GM23338 (cell line): ENCODE data around the gene SH3BP4. TPM values are rescaled to one million over a fixed set of nuclear protein-coding genes. Genes with fewer than 3 reads are reported as not detected.

Experiments
- ATAC-seq: fragments of 200-7000 bp; cut with Tn5 transposase; 3 replicates; pipeline ENCODE4 v1.9.1; 2020
- DNase-seq: peaks from one replicate; pipeline ENCODE4 v3.0.0-alpha.2; 2015; ENCODE audit warnings: low spot score
- H2AFZ ChIP-seq: fragments of 200-600 bp; sonication (generic); 2 replicates; pipeline ENCODE4 v1.8.0; 2016; ENCODE audit warnings: antibody characterized with exemption, mild to moderate bottlenecking, moderate library complexity
- H3F3A ChIP-seq: fragments of 200-600 bp; sonication (generic); replicated peaks from 2 replicates; pipeline ENCODE4 v1.8.0; 2017; ENCODE audit warnings: antibody characterized with exemption, mixed run types, low read depth
- H3K27ac ChIP-seq: fragments of 200-600 bp; sonication (generic); 2 replicates; pipeline ENCODE4 v1.6.1; 2016; ENCODE audit warnings: low read depth
- H3K27me3 ChIP-seq: fragments of 200-600 bp; sonication (generic); 2 replicates; pipeline ENCODE4 v1.8.0; 2016; ENCODE audit warnings: mild to moderate bottlenecking, mixed run types, moderate library complexity; ENCODE audit not compliant: insufficient read depth
- H3K36me3 ChIP-seq: fragments of 200-600 bp; sonication (generic); 2 replicates; pipeline ENCODE4 v1.8.0; 2016; ENCODE audit warnings: mild to moderate bottlenecking; ENCODE audit not compliant: insufficient read depth
- H3K4me1 ChIP-seq: fragments of 200-600 bp; sonication (generic); 2 replicates; pipeline ENCODE4 v1.8.0; 2016; ENCODE audit warnings: mild to moderate bottlenecking, moderate library complexity; ENCODE audit not compliant: insufficient read depth
- H3K4me2 ChIP-seq: fragments of 200-600 bp; sonication (generic); 2 replicates; pipeline ENCODE4 v1.7.1; 2017; ENCODE audit warnings: mixed run types
- H3K4me3 ChIP-seq: fragments of 200-600 bp; sonication (generic); 2 replicates; pipeline ENCODE4 v1.6.1; 2016; ENCODE audit warnings: mixed run types
- H3K79me2 ChIP-seq: fragments of 200-600 bp; sonication (generic); replicated peaks from 2 replicates; pipeline ENCODE4 v1.8.0; 2017; ENCODE audit warnings: mild to moderate bottlenecking; ENCODE audit not compliant: insufficient read depth
- H3K9me2 ChIP-seq: fragments of 200-600 bp; sonication (generic); 2 replicates; pipeline ENCODE4 v1.8.0; 2017; ENCODE audit not compliant: insufficient read depth
- H4K20me1 ChIP-seq: fragments of 200-600 bp; sonication (generic); replicated peaks from 2 replicates; pipeline ENCODE4 v1.8.0; 2017; ENCODE audit warnings: mild to moderate bottlenecking; ENCODE audit not compliant: insufficient read depth
- H3K27ac Mint-ChIP-seq: 2 replicates; pipeline ENCODE4 v1.8.0; 2020; ENCODE audit warnings: inconsistent platforms, mild to moderate bottlenecking, moderate library complexity, mixed read lengths
- H3K27me3 Mint-ChIP-seq: 3 replicates; pipeline ENCODE4 v1.8.0; 2022; ENCODE audit warnings: low read depth, mild to moderate bottlenecking, moderate library complexity, mixed read lengths, inconsistent platforms; ENCODE audit not compliant: insufficient read depth, poor library complexity
- H3K36me3 Mint-ChIP-seq: 3 replicates; pipeline ENCODE4 v1.8.0; 2021; ENCODE audit warnings: low read depth, mild to moderate bottlenecking, inconsistent platforms, moderate library complexity, mixed read lengths
- H3K4me1 Mint-ChIP-seq: 3 replicates; pipeline ENCODE4 v1.8.0; 2020; ENCODE audit warnings: mild to moderate bottlenecking, inconsistent platforms, mixed read lengths
- H3K4me3 Mint-ChIP-seq: 3 replicates; pipeline ENCODE4 v1.8.0; 2021; ENCODE audit warnings: moderate library complexity, mild to moderate bottlenecking, inconsistent platforms, mixed read lengths
- H3K9me3 Mint-ChIP-seq: 3 replicates; pipeline ENCODE4 v1.8.0; 2020; ENCODE audit warnings: moderate library complexity, mild to moderate bottlenecking, inconsistent platforms, mixed read lengths
- CREB1 ChIP-seq: fragments of 250-450 bp; sonication (Bioruptor Pico); IDR thresholded peaks from 2 replicates; pipeline ENCODE4 v1.5.0; 2020; ENCODE audit warnings: low read depth, mild to moderate bottlenecking, moderate library complexity
- EZH2phosphoT487 ChIP-seq: fragments of 200-600 bp; sonication (generic); IDR thresholded peaks from one replicate; pipeline ENCODE4 v1.8.1; 2018; ENCODE audit warnings: antibody characterized with exemption; ENCODE audit not compliant: unreplicated experiment
- NANOG ChIP-seq: IDR thresholded peaks from 2 replicates; pipeline ENCODE4 v1.6.1; 2016; ENCODE audit warnings: antibody characterized with exemption, borderline replicate concordance
- STAT1 ChIP-seq: IDR thresholded peaks from one replicate; pipeline ENCODE4 v1.6.1; 2016; ENCODE audit warnings: antibody characterized with exemption; ENCODE audit not compliant: unreplicated experiment
- ZNF114 ChIP-seq: fragments of 250-450 bp; sonication (Bioruptor Pico); IDR thresholded peaks from 2 replicates; pipeline ENCODE4 v1.5.0; 2020; ENCODE audit warnings: mild to moderate bottlenecking, moderate library complexity
- polyA plus RNA-seq: library from polyadenylated mRNA; unstranded; fragments of >200 nt; fragmentation: Nextera tagmentation; extraction: Ambion mirVana; gene quantifications from 2 replicates; pipeline ENCODE4 v1.2.1, GENCODE V29; 2016
- total RNA-seq: library from RNA; depleted of rRNA; stranded (reverse); fragments of >200 nt; shearing (Covaris generic); gene quantifications from 2 replicates; pipeline ENCODE4 v1.2.3, GENCODE V29; 2014
- TF ChIP-seq, protein P1 (sequence below): fragments of 250-450 bp; sonication (Bioruptor Pico); IDR thresholded peaks from 2 replicates; pipeline ENCODE4 v1.5.0; 2020; ENCODE audit warnings: mild to moderate bottlenecking, moderate library complexity
- TF ChIP-seq, protein P2 (sequence below), 2 experiments: fragments of 200-600 bp in 1 of 2; sonication (generic) in 1 of 2; conservative IDR thresholded peaks; 2 replicates each; pipeline versions ENCODE4 v1.5.1 to v1.6.1; 2016 to 2017; ENCODE audit warnings: antibody characterized with exemption in 2 of 2, low read depth in 2 of 2, mild to moderate bottlenecking in 2 of 2, moderate library complexity in 1 of 2
- TF ChIP-seq, protein P3 (sequence below): IDR thresholded peaks from 2 replicates; pipeline ENCODE4 v1.6.1; 2016; ENCODE audit warnings: antibody characterized with exemption
- TF ChIP-seq, protein P4 (sequence below): IDR thresholded peaks from one replicate; pipeline ENCODE4 v1.6.1; 2018; ENCODE audit warnings: antibody characterized with exemption; ENCODE audit not compliant: unreplicated experiment

Gene SH3BP4
- total and polyA plus RNA-seq, 2 experiments from 2014 or later: 15.6 to 50.9 TPM

DNA sequence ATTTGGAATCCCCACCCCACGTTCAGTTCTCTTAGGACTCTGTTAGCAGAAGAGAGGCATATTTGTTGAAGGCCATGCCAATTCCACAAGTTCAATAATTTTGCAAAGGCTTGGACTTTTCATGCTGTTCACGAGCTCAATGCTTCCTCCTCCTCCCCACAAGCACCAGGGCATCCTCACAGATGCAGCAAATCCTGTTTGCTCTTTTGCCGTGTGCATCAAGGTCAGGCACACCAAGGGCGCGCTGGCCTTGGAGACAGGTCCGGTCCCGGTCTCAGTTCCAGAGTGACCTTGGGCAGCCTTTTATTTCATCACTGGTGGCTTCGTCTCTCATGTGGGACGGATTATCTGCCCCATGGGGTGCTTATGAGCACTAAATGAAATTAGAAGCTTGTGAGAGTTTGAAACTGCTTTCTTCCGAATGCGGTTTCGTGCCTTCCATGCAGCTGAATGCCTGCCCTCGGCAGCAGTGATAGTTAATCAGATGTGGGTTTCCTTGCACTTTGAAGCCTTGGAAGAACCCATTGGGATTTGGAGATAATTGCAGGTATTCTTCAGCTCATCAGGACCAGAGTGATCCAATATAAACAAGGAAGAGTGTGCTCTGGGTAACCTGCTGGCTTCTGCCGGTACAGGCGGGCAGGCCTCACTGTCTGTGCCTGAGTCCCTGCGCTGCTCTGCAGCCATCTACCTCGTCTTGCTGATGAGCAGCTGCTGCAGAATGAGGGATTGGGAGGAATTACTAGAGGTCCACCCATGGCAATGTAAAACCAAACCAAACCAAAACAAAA is 140.8 kb downstream of the SH3BP4 start (continued):
- TF ChIP-seq, protein P1, sequence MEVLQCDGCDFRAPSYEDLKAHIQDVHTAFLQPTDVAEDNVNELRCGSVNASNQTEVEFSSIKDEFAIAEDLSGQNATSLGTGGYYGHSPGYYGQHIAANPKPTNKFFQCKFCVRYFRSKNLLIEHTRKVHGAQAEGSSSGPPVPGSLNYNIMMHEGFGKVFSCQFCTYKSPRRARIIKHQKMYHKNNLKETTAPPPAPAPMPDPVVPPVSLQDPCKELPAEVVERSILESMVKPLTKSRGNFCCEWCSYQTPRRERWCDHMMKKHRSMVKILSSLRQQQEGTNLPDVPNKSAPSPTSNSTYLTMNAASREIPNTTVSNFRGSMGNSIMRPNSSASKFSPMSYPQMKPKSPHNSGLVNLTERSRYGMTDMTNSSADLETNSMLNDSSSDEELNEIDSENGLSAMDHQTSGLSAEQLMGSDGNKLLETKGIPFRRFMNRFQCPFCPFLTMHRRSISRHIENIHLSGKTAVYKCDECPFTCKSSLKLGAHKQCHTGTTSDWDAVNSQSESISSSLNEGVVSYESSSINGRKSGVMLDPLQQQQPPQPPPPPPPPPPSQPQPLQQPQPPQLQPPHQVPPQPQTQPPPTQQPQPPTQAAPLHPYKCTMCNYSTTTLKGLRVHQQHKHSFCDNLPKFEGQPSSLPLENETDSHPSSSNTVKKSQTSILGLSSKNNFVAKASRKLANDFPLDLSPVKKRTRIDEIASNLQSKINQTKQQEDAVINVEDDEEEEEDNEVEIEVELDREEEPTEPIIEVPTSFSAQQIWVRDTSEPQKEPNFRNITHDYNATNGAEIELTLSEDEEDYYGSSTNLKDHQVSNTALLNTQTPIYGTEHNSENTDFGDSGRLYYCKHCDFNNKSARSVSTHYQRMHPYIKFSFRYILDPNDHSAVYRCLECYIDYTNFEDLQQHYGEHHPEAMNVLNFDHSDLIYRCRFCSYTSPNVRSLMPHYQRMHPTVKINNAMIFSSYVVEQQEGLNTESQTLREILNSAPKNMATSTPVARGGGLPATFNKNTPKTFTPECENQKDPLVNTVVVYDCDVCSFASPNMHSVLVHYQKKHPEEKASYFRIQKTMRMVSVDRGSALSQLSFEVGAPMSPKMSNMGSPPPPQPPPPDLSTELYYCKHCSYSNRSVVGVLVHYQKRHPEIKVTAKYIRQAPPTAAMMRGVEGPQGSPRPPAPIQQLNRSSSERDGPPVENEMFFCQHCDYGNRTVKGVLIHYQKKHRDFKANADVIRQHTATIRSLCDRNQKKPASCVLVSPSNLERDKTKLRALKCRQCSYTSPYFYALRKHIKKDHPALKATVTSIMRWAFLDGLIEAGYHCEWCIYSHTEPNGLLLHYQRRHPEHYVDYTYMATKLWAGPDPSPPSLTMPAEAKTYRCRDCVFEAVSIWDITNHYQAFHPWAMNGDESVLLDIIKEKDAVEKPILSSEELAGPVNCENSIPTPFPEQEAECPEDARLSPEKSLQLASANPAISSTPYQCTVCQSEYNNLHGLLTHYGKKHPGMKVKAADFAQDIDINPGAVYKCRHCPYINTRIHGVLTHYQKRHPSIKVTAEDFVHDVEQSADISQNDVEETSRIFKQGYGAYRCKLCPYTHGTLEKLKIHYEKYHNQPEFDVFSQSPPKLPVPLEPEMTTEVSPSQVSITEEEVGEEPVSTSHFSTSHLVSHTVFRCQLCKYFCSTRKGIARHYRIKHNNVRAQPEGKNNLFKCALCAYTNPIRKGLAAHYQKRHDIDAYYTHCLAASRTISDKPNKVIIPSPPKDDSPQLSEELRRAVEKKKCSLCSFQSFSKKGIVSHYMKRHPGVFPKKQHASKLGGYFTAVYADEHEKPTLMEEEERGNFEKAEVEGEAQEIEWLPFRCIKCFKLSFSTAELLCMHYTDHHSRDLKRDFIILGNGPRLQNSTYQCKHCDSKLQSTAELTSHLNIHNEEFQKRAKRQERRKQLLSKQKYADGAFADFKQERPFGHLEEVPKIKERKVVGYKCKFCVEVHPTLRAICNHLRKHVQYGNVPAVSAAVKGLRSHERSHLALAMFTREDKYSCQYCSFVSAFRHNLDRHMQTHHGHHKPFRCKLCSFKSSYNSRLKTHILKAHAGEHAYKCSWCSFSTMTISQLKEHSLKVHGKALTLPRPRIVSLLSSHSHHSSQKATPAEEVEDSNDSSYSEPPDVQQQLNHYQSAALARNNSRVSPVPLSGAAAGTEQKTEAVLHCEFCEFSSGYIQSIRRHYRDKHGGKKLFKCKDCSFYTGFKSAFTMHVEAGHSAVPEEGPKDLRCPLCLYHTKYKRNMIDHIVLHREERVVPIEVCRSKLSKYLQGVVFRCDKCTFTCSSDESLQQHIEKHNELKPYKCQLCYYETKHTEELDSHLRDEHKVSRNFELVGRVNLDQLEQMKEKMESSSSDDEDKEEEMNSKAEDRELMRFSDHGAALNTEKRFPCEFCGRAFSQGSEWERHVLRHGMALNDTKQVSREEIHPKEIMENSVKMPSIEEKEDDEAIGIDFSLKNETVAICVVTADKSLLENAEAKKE (CRISPR knock-in tag): no peak
- TF ChIP-seq STAT1 (no peak), CREB1 (CRISPR knock-in tag) (no peak)
- TF ChIP-seq, protein P2, sequence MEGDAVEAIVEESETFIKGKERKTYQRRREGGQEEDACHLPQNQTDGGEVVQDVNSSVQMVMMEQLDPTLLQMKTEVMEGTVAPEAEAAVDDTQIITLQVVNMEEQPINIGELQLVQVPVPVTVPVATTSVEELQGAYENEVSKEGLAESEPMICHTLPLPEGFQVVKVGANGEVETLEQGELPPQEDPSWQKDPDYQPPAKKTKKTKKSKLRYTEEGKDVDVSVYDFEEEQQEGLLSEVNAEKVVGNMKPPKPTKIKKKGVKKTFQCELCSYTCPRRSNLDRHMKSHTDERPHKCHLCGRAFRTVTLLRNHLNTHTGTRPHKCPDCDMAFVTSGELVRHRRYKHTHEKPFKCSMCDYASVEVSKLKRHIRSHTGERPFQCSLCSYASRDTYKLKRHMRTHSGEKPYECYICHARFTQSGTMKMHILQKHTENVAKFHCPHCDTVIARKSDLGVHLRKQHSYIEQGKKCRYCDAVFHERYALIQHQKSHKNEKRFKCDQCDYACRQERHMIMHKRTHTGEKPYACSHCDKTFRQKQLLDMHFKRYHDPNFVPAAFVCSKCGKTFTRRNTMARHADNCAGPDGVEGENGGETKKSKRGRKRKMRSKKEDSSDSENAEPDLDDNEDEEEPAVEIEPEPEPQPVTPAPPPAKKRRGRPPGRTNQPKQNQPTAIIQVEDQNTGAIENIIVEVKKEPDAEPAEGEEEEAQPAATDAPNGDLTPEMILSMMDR (conservative IDR thresholded peaks at IDR 0.05; ENCODE audit: low read depth in 2 of 2): no peak

DNA sequence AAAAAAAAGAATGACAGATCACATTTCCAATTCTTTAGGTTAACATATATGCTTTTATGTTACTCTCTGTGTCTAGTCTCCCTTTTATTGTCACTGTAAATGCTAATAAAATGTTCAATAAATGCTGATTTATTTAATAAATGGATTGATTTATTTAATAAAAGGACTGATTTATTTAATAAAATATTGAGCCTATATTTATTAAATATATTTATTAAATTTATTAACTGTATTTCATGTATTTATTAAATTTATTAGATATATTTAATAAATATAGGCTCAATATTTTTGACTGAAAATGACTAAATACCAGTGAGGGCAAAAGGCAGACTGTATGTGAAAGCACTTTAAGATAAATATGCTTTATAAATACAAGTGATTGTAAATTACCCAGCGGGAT is 142.6 kb downstream of the SH3BP4 start:
- TF ChIP-seq CREB1 (CRISPR knock-in tag) (no peak), STAT1 (no peak), EZH2phosphoT487 (no peak), ZNF114 (CRISPR knock-in tag) (no peak), NANOG (no peak)
- TF ChIP-seq, protein P3, sequence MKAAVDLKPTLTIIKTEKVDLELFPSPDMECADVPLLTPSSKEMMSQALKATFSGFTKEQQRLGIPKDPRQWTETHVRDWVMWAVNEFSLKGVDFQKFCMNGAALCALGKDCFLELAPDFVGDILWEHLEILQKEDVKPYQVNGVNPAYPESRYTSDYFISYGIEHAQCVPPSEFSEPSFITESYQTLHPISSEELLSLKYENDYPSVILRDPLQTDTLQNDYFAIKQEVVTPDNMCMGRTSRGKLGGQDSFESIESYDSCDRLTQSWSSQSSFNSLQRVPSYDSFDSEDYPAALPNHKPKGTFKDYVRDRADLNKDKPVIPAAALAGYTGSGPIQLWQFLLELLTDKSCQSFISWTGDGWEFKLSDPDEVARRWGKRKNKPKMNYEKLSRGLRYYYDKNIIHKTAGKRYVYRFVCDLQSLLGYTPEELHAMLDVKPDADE: no peak
- TF ChIP-seq, protein P4, sequence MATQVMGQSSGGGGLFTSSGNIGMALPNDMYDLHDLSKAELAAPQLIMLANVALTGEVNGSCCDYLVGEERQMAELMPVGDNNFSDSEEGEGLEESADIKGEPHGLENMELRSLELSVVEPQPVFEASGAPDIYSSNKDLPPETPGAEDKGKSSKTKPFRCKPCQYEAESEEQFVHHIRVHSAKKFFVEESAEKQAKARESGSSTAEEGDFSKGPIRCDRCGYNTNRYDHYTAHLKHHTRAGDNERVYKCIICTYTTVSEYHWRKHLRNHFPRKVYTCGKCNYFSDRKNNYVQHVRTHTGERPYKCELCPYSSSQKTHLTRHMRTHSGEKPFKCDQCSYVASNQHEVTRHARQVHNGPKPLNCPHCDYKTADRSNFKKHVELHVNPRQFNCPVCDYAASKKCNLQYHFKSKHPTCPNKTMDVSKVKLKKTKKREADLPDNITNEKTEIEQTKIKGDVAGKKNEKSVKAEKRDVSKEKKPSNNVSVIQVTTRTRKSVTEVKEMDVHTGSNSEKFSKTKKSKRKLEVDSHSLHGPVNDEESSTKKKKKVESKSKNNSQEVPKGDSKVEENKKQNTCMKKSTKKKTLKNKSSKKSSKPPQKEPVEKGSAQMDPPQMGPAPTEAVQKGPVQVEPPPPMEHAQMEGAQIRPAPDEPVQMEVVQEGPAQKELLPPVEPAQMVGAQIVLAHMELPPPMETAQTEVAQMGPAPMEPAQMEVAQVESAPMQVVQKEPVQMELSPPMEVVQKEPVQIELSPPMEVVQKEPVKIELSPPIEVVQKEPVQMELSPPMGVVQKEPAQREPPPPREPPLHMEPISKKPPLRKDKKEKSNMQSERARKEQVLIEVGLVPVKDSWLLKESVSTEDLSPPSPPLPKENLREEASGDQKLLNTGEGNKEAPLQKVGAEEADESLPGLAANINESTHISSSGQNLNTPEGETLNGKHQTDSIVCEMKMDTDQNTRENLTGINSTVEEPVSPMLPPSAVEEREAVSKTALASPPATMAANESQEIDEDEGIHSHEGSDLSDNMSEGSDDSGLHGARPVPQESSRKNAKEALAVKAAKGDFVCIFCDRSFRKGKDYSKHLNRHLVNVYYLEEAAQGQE: no peak
- no peaks in the 10 kb centered on the region for H3K36me3 Mint-ChIP-seq
- Histone ChIP-seq H3K27ac (no peak overlapping the region), H3K9me2 (no peaks in the 10 kb centered on the region), H3K4me1 (no peaks in the 10 kb centered on the region), H3F3A (no peaks in the 10 kb centered on the region), H3K4me3 (no peak overlapping the region), H3K36me3 (no peaks in the 10 kb centered on the region), H3K4me2 (no peak overlapping the region), H3K27me3 (no peaks in the 10 kb centered on the region), H3K79me2 (no peaks in the 10 kb centered on the region), H4K20me1 (no peaks in the 10 kb centered on the region), H2AFZ (no peak overlapping the region)
- H3K27ac Mint-ChIP-seq: no peak overlapping the region
- ATAC-seq (no peak), DNase-seq (no peak)
- peaks cover 7% of the 10 kb centered on the region; the same call in 2 of the 3 replicates for H3K4me1 Mint-ChIP-seq
- H3K9me3 Mint-ChIP-seq: no peaks in the 10 kb centered on the region
- H3K4me3 Mint-ChIP-seq: no peak overlapping the region
- peaks cover 4% of the 10 kb centered on the region for H3K27me3 Mint-ChIP-seq
